CD4-positive, alpha-beta T cell (primary cell): ENCODE measurements around the gene CDRT4. TPM values are rescaled to one million over a fixed set of nuclear protein-coding genes. Genes with fewer than 3 reads are reported as not detected.

Experiments used
- ATAC-seq: fragments of 200-7000 bp; cut with Tn5 transposase; one replicate; pipeline ENCODE4 v1.10.0; 2022; ENCODE audit warnings: mild to moderate bottlenecking; ENCODE audit not compliant: poor library complexity
- CTCF ChIA-PET: fragments of 350-600 bp; sonication (Branson Sonifier 250); formaldehyde crosslinking; loops from one replicate; lab custom pipeline; 2021; ENCODE audit warnings: antibody characterized with exemption, inconsistent platforms; lab: Charles Lee
- POLR2A ChIA-PET: fragments of 350-600 bp; sonication (Branson Sonifier 250); formaldehyde crosslinking; loops from one replicate; lab custom pipeline; 2021; ENCODE audit warnings: antibody characterized with exemption, inconsistent platforms; lab: Charles Lee
- DNase-seq, 14 experiments: peaks; one replicate each; pipeline ENCODE4 v3.0.0-alpha.2; 2013 to 2020; ENCODE audit warnings: mixed read lengths in 2 of 14
- H3K27ac ChIP-seq, 2 donors: one replicate each; pipeline versions ENCODE4 v1.5.1 to v1.7.0; 2013; ENCODE audit warnings: low read length in 2 of 2, low read depth in 1 of 2, mild to moderate bottlenecking in 1 of 2
- H3K27me3 ChIP-seq, 2 experiments: 1 replicate in 1 of 2; 2 replicates in 1 of 2; pipeline versions ENCODE4 v1.6.1 to v1.7.0; 2013; ENCODE audit warnings: low read length in 2 of 2, control low read depth in 1 of 2, mild to moderate bottlenecking in 1 of 2, moderate library complexity in 1 of 2; ENCODE audit not compliant: insufficient read depth in 2 of 2, control insufficient read depth in 1 of 2
- H3K36me3 ChIP-seq: one replicate; pipeline ENCODE4 v1.6.1; 2013; ENCODE audit warnings: low read length, control low read depth; ENCODE audit not compliant: insufficient read depth
- H3K4me1 ChIP-seq: one replicate; pipeline ENCODE4 v1.6.1; 2013; ENCODE audit warnings: low read length, control low read depth; ENCODE audit not compliant: insufficient read depth
- H3K4me3 ChIP-seq: one replicate; pipeline ENCODE4 v1.5.1; 2013; ENCODE audit warnings: mild to moderate bottlenecking, low read length, moderate library complexity
- H3K9me3 ChIP-seq, 2 experiments: 1 replicate in 1 of 2; 2 replicates in 1 of 2; pipeline versions ENCODE4 v1.6.1 to v1.7.0; 2013; ENCODE audit warnings: low read length in 2 of 2, mild to moderate bottlenecking in 2 of 2, control low read depth in 1 of 2, moderate library complexity in 1 of 2; ENCODE audit not compliant: control insufficient read depth in 1 of 2, insufficient read depth in 1 of 2
- H3K27ac Mint-ChIP-seq: one replicate; pipeline ENCODE4 v1.8.0; 2020; ENCODE audit warnings: mixed read lengths
- H3K27me3 Mint-ChIP-seq: one replicate; pipeline ENCODE4 v1.8.0; 2021; ENCODE audit warnings: mixed read lengths
- H3K36me3 Mint-ChIP-seq: one replicate; pipeline ENCODE4 v1.8.0; 2021; ENCODE audit warnings: low read depth, mixed read lengths
- H3K4me1 Mint-ChIP-seq: one replicate; pipeline ENCODE4 v1.8.0; 2021; ENCODE audit warnings: low read depth, mixed read lengths
- H3K4me3 Mint-ChIP-seq: one replicate; pipeline ENCODE4 v1.8.0; 2020; ENCODE audit warnings: mild to moderate bottlenecking, mixed read lengths
- H3K9me3 Mint-ChIP-seq: one replicate; pipeline ENCODE4 v1.8.0; 2020; ENCODE audit warnings: mixed read lengths
- CTCF ChIP-seq: fragments of 200-600 bp; IDR thresholded peaks from one replicate; pipeline ENCODE4 v1.8.0; 2022; ENCODE audit warnings: antibody characterized with exemption, mild to moderate bottlenecking
- intact Hi-C, 2 experiments: fragments of 100-400 bp; cut with DNase I in 1 of 2; cut with micrococcal nuclease in 1 of 2; formaldehyde crosslinking; loops; one replicate each; pipeline versions ENCODE4 v1.15.1 to v1.9.0; 2023 to 2025; cut with DNase I, micrococcal nuclease
- total RNA-seq, 174 experiments: library from RNA in 2 of 174; stranded (reverse) in 2 of 174; gene quantifications; one replicate each; pipeline ENCODE4 v1.2.3 and lab custom pipeline; 2021 to 2026

The CDRT4 gene
- total RNA-seq, 2 experiments from 2014 or later: 0.89 to 3.3 TPM

GRCh38 chr17:15501282-15501681, 33.9 kb upstream of the CDRT4 start:
- TF ChIP-seq CTCF: no peak
- CTCF ChIA-PET: no interaction called here
- Histone ChIP-seq H3K36me3 (peaks cover 6% of the 10 kb centered on the region), H3K27me3 (no peaks in the 10 kb centered on the region), H3K27ac (no peak overlapping the region), H3K9me3 (no peaks in the 10 kb centered on the region), H3K4me1 (peaks cover 10% of the 10 kb centered on the region), H3K4me3 (no peak overlapping the region)
- DNase-seq (no peak), ATAC-seq (no peak)
- H3K4me1 Mint-ChIP-seq: peaks cover 6% of the 10 kb centered on the region
- no peaks in the 10 kb centered on the region for H3K9me3 Mint-ChIP-seq
- no peaks in the 10 kb centered on the region for H3K27me3 Mint-ChIP-seq
- no peak overlapping the region for H3K4me3 Mint-ChIP-seq
- no peak overlapping the region for H3K27ac Mint-ChIP-seq
- intact Hi-C loops: no loop called here
- POLR2A ChIA-PET: no interaction called here
- H3K36me3 Mint-ChIP-seq: peaks cover 30% of the 10 kb centered on the region

GRCh38 chr17:15498107-15498506, 30.7 kb upstream of the CDRT4 start:
- DNase-seq: no peak
- Histone ChIP-seq H3K27me3 (no peaks in the 10 kb centered on the region), H3K27ac (no peak overlapping the region), H3K4me3 (no peak overlapping the region), H3K9me3 (no peaks in the 10 kb centered on the region), H3K36me3 (peaks cover 6% of the 10 kb centered on the region), H3K4me1 (peaks cover 8% of the 10 kb centered on the region)
- CTCF ChIA-PET: no interaction called here
- intact Hi-C loops: no loop called here
- TF ChIP-seq CTCF: no peak
- POLR2A ChIA-PET: no interaction called here
- H3K27me3 Mint-ChIP-seq: no peaks in the 10 kb centered on the region
- peaks cover 6% of the 10 kb centered on the region for H3K4me1 Mint-ChIP-seq
- no peak for ATAC-seq
- H3K4me3 Mint-ChIP-seq: no peak overlapping the region
- no peak overlapping the region for H3K27ac Mint-ChIP-seq
- no peaks in the 10 kb centered on the region for H3K9me3 Mint-ChIP-seq
- peaks cover 45% of the 10 kb centered on the region for H3K36me3 Mint-ChIP-seq

GRCh38 chr17:15496735-15497670, 29.6 kb upstream of the CDRT4 start:
- no peak for TF ChIP-seq CTCF
- Mint-ChIP-seq H3K27me3 (no peaks in the 10 kb centered on the region), H3K4me3 (no peak overlapping the region), H3K9me3 (no peaks in the 10 kb centered on the region), H3K27ac (no peak overlapping the region), H3K4me1 (no peaks in the 10 kb centered on the region), H3K36me3 (peaks cover 50% of the 10 kb centered on the region)
- Histone ChIP-seq H3K4me3 (no peak overlapping the region), H3K9me3 (no peaks in the 10 kb centered on the region), H3K27ac (no peak overlapping the region), H3K4me1 (no peaks in the 10 kb centered on the region), H3K36me3 (peaks cover 5% of the 10 kb centered on the region), H3K27me3 (no peaks in the 10 kb centered on the region)
- ATAC-seq: no peak
- no peak for DNase-seq
- ChIA-PET CTCF (no interaction called here), POLR2A (no interaction called here)
- intact Hi-C loops: no loop called here
